T-cell (primary cell): Measurements from ENCODE around the gene C1QTNF6. TPM values are rescaled to one million over a fixed set of nuclear protein-coding genes. Genes with fewer than 3 reads are reported as not detected.

ENCODE experiments used
- ATAC-seq, 4 experiments: fragments of 200-7000 bp in 3 of 4; fragments of 150-1000 bp in 1 of 4; cut with Tn5 transposase; replicated peaks in 1 of 4; 1 replicate in 3 of 4; 2 replicates in 1 of 4; pipeline ENCODE4 v1.10.0; 2021; ENCODE audit warnings: moderate library complexity in 3 of 4, mild to moderate bottlenecking in 2 of 4, moderate number of reproducible peaks in 1 of 4
- CTCF ChIA-PET, 2 donors: fragments of 300-600 bp; sonication (Branson Sonifier 250); formaldehyde crosslinking; loops; one replicate each; lab custom pipeline; 2022; ENCODE audit warnings: antibody characterized with exemption in 2 of 2; lab: Charles Lee
- POLR2A ChIA-PET, 2 donors: fragments of 300-600 bp; sonication (Branson Sonifier 250); formaldehyde crosslinking; loops; one replicate each; lab custom pipeline; 2022; ENCODE audit warnings: antibody characterized with exemption in 2 of 2; lab: Charles Lee
- DNase-seq, 35 experiments: peaks; one replicate each; pipeline versions ENCODE4 v3.0.0 to v3.0.0-alpha.2; 2013 to 2023
- H3K27ac ChIP-seq: one replicate; pipeline ENCODE4 v1.5.1; 2013; ENCODE audit warnings: low read length
- H3K27me3 ChIP-seq, 2 experiments: replicated peaks in 1 of 2; 1 replicate in 1 of 2; 2 replicates in 1 of 2; pipeline versions ENCODE4 v1.6.1 to v1.7.0; 2013; ENCODE audit warnings: low read length in 1 of 2, mixed read lengths in 1 of 2; ENCODE audit not compliant: control insufficient read depth in 2 of 2, insufficient read depth in 2 of 2; ENCODE audit errors: extremely low read depth in 1 of 2
- H3K36me3 ChIP-seq, 2 donors: 1 replicate in 1 of 2; 2 replicates in 1 of 2; pipeline versions ENCODE4 v1.6.1 to v1.7.0; 2013; ENCODE audit warnings: low read length in 1 of 2; ENCODE audit not compliant: control insufficient read depth in 2 of 2, insufficient read depth in 1 of 2; ENCODE audit errors: extremely low read depth in 1 of 2
- H3K4me1 ChIP-seq, 2 experiments: 1 replicate in 1 of 2; 2 replicates in 1 of 2; pipeline versions ENCODE4 v1.6.1 to v1.7.0; 2013; ENCODE audit warnings: low read length in 2 of 2, mixed read lengths in 1 of 2; ENCODE audit not compliant: insufficient read depth in 2 of 2, control insufficient read depth in 1 of 2; ENCODE audit errors: extremely low read depth in 1 of 2
- H3K4me3 ChIP-seq, 2 donors: 1 replicate in 1 of 2; 2 replicates in 1 of 2; pipeline versions ENCODE4 v1.5.1 to v1.7.0; 2013; ENCODE audit warnings: mild to moderate bottlenecking in 2 of 2, low read length in 1 of 2, moderate library complexity in 1 of 2; ENCODE audit not compliant: control insufficient read depth in 1 of 2; ENCODE audit errors: extremely low read depth in 1 of 2
- H3K9me3 ChIP-seq: 2 replicates; pipeline ENCODE4 v1.7.0; 2013
- H3K27ac Mint-ChIP-seq, 2 donors: one replicate each; pipeline ENCODE4 v1.8.0; 2020 to 2021; ENCODE audit warnings: mild to moderate bottlenecking in 2 of 2, mixed read lengths in 2 of 2
- H3K27me3 Mint-ChIP-seq, 2 donors: one replicate each; pipeline ENCODE4 v1.8.0; 2021 to 2022; ENCODE audit warnings: mixed read lengths in 2 of 2
- H3K36me3 Mint-ChIP-seq: one replicate; pipeline ENCODE4 v1.8.0; 2021; ENCODE audit warnings: mixed read lengths
- H3K4me1 Mint-ChIP-seq, 3 donors: one replicate each; pipeline ENCODE4 v1.8.0; 2020 to 2022; ENCODE audit warnings: mixed read lengths in 3 of 3, mild to moderate bottlenecking in 1 of 3
- H3K4me3 Mint-ChIP-seq, 3 donors: one replicate each; pipeline ENCODE4 v1.8.0; 2020 to 2022; ENCODE audit warnings: mild to moderate bottlenecking in 3 of 3, mixed read lengths in 3 of 3, moderate library complexity in 3 of 3
- H3K9me3 Mint-ChIP-seq, 3 donors: one replicate each; pipeline ENCODE4 v1.8.0; 2020 to 2022; ENCODE audit warnings: mixed read lengths in 3 of 3
- WGBS: methylation state at CpG from one replicate; pipeline ENCODE4 v1.1.5; 2013; ENCODE audit warnings: missing lambda C conversion rate; ENCODE audit not compliant: insufficient coverage; 5-methylcytosine and 5-hydroxymethylcytosine counted together
- total RNA-seq, 35 experiments: library from RNA in 6 of 35; stranded (reverse) in 6 of 35; fragments of 120-200 nt in 1 of 35; gene quantifications; one replicate each; pipeline versions ENCODE4 v1.2.1 to v1.2.4 and lab custom pipeline; 2013 to 2026

The C1QTNF6 gene
- total RNA-seq, 5 donors from 2014 or later (not counting 1 experiment from before 2014, with no cell fraction given) = 9.0 to 26.4 (median 22.0) TPM

- H3K36me3 ChIP-seq = peaks cover 0 to 15% of the 10 kb centered on the region in 2 donors
- WGBS = no CpG with 5 or more reads among the region's 6 CpGs
- Mint-ChIP-seq H3K9me3 (peaks cover 0 to 5% (median 5%) of the 10 kb centered on the region in 3 donors), H3K27me3 (no peaks in the 10 kb centered on the region), H3K36me3 (peaks cover 22% of the 10 kb centered on the region), H3K4me3 (peak overlapping the region; percentile 65 to 70 (median 69)), H3K4me1 (peaks cover 91 to 100% (median 92%) of the 10 kb centered on the region in 3 donors), H3K27ac (peak overlapping the region; percentile 90 to 98)
- DNase-seq (peak in 1 of 35 experiments; percentile 56), ATAC-seq (peak in 1 of 4 experiments; percentile 9)
- no peaks in the 10 kb centered on the region for H3K27me3 ChIP-seq
- ChIA-PET POLR2A (interaction anchor here (0.7 to 1.0 kb wide), 2 partner anchors 10 to 26 kb away, joined by 3 to 4 read pairs; no protein-coding TSS in a partner anchor), CTCF (interaction anchor here in 1 of 2 donors (0.6 to 2.5 kb wide), 2 partner anchors 23 to 363 kb away, joined by 3 to 11 read pairs; no protein-coding TSS in a partner anchor)
- no peaks in the 10 kb centered on the region for H3K9me3 ChIP-seq
- peak overlapping the region; percentile 45 to 92 for H3K4me3 ChIP-seq
- H3K4me1 ChIP-seq = peaks cover 65 to 83% of the 10 kb centered on the region in 2 experiments
- H3K27ac ChIP-seq = peak overlapping the region; percentile 80
These were observed 31.5 kb upstream of the C1QTNF6 start for GRCh38 chr22:37219533-37219932.

- peaks cover 59 to 77% of the 10 kb centered on the region in 2 experiments for H3K4me1 ChIP-seq
- no peaks in the 10 kb centered on the region for H3K9me3 ChIP-seq
- POLR2A ChIA-PET = interaction anchor here in 1 of 2 donors (0.5 to 0.7 kb wide), 2 partner anchors 18 to 27 kb away, joined by 4 to 7 read pairs; no protein-coding TSS in a partner anchor
- Mint-ChIP-seq H3K27me3 (no peaks in the 10 kb centered on the region), H3K9me3 (peaks cover 0 to 5% (median 5%) of the 10 kb centered on the region in 3 donors), H3K4me3 (peak overlapping the region; percentile 65 to 70 (median 69)), H3K4me1 (peaks cover 85 to 100% (median 90%) of the 10 kb centered on the region in 3 donors), H3K36me3 (peaks cover 20% of the 10 kb centered on the region), H3K27ac (peak overlapping the region; percentile 90 to 98)
- peak; percentile 58 to 92 (median 77) for DNase-seq
- H3K4me3 ChIP-seq = peak overlapping the region; percentile 45 to 92
- peak overlapping the region; percentile 80 for H3K27ac ChIP-seq
- H3K36me3 ChIP-seq = peaks cover 2 to 9% of the 10 kb centered on the region in 2 donors
- no peaks in the 10 kb centered on the region for H3K27me3 ChIP-seq
- CTCF ChIA-PET = interaction anchor here in 1 of 2 donors (1.0 to 2.5 kb wide), 3 partner anchors 24 to 139 kb away, joined by 5 to 11 read pairs (median 6); no protein-coding TSS in a partner anchor
- no CpG with 5 or more reads among the region's 7 CpGs for WGBS
- ATAC-seq = peak; percentile 85 to 88 (median 87)
These were observed 30.8 kb upstream of the C1QTNF6 start for GRCh38 chr22:37218771-37219411.

- H3K4me1 Mint-ChIP-seq = peaks cover 82 to 100% (median 88%) of the 10 kb centered on the region in 3 donors
- peaks cover 4 to 5% of the 10 kb centered on the region in 2 donors for H3K36me3 ChIP-seq
- H3K4me1 ChIP-seq = peaks cover 54 to 72% of the 10 kb centered on the region in 2 experiments
- peak overlapping the region; percentile 44 to 45 for H3K4me3 ChIP-seq
- peak overlapping the region; percentile 65 to 70 (median 69) for H3K4me3 Mint-ChIP-seq
- WGBS = no CpG with 5 or more reads among the region's 6 CpGs
- H3K27ac Mint-ChIP-seq = peak overlapping the region; percentile 90 to 98
- peaks cover 18% of the 10 kb centered on the region for H3K36me3 Mint-ChIP-seq
- no peaks in the 10 kb centered on the region for H3K27me3 ChIP-seq
- H3K9me3 Mint-ChIP-seq = peaks cover 0 to 5% (median 5%) of the 10 kb centered on the region in 3 donors
- H3K27ac ChIP-seq = peak overlapping the region; percentile 80
- CTCF ChIA-PET = interaction anchor here in 1 of 2 donors (1.0 to 2.5 kb wide), 4 partner anchors 16 to 139 kb away, joined by 3 to 11 read pairs (median 6); no protein-coding TSS in a partner anchor
- no peaks in the 10 kb centered on the region for H3K27me3 Mint-ChIP-seq
- H3K9me3 ChIP-seq = no peaks in the 10 kb centered on the region
- no peak for DNase-seq
- ATAC-seq = peak in 2 of 4 experiments; percentile 0 to 2
- POLR2A ChIA-PET = no interaction called here
These were observed 30.3 kb upstream of the C1QTNF6 start for GRCh38 chr22:37218399-37218770.

- Mint-ChIP-seq H3K27ac (peak overlapping the region; percentile 22 to 39), H3K36me3 (peaks cover 15% of the 10 kb centered on the region), H3K4me1 (peaks cover 63 to 87% (median 68%) of the 10 kb centered on the region in 3 donors), H3K27me3 (no peaks in the 10 kb centered on the region), H3K4me3 (no peak overlapping the region), H3K9me3 (peaks cover 0 to 3% (median 0%) of the 10 kb centered on the region in 3 donors)
- no peak for DNase-seq
- CTCF ChIA-PET = no interaction called here
- peaks cover 3 to 13% of the 10 kb centered on the region in 2 donors for H3K36me3 ChIP-seq
- ATAC-seq = no peak
- POLR2A ChIA-PET = interaction anchor here in 1 of 2 donors (0.5 to 0.6 kb wide), 2 partner anchors 25 to 326 kb away, joined by 3 read pairs; no protein-coding TSS in a partner anchor
- WGBS = no CpG with 5 or more reads among the region's 9 CpGs
- no peak overlapping the region for H3K4me3 ChIP-seq
- H3K4me1 ChIP-seq = peaks cover 39 to 60% of the 10 kb centered on the region in 2 experiments
- no peaks in the 10 kb centered on the region for H3K9me3 ChIP-seq
- no peaks in the 10 kb centered on the region for H3K27me3 ChIP-seq
- H3K27ac ChIP-seq = no peak overlapping the region
These were observed 27.8 kb upstream of the C1QTNF6 start for GRCh38 chr22:37215890-37216289.

GRCh38 chr22:37214731-37215030, 26.6 kb upstream of the C1QTNF6 start:
- DNase-seq = no peak
- no peaks in the 10 kb centered on the region for H3K27me3 Mint-ChIP-seq
- Histone ChIP-seq H3K9me3 (no peaks in the 10 kb centered on the region), H3K4me1 (peaks cover 36 to 48% of the 10 kb centered on the region in 2 experiments), H3K27ac (no peak overlapping the region), H3K4me3 (no peak overlapping the region), H3K27me3 (no peaks in the 10 kb centered on the region), H3K36me3 (peaks cover 3 to 15% of the 10 kb centered on the region in 2 donors)
- no peak for ATAC-seq
- POLR2A ChIA-PET = no interaction called here
- peaks cover 13% of the 10 kb centered on the region for H3K36me3 Mint-ChIP-seq
- 97% methylated on average over 9 of the region's 13 CpGs for WGBS
- H3K4me3 Mint-ChIP-seq = no peak overlapping the region
- H3K4me1 Mint-ChIP-seq = peaks cover 56 to 77% (median 62%) of the 10 kb centered on the region in 3 donors
- H3K9me3 Mint-ChIP-seq = no peaks in the 10 kb centered on the region
- peak overlapping the region; percentile 4 to 69 for H3K27ac Mint-ChIP-seq
- CTCF ChIA-PET = no interaction called here

- Mint-ChIP-seq H3K9me3 (no peaks in the 10 kb centered on the region), H3K27me3 (no peaks in the 10 kb centered on the region), H3K27ac (peak overlapping the region; percentile 39 to 69), H3K36me3 (peaks cover 13% of the 10 kb centered on the region), H3K4me3 (no peak overlapping the region), H3K4me1 (peaks cover 56 to 77% (median 61%) of the 10 kb centered on the region in 3 donors)
- no peak for ATAC-seq
- Histone ChIP-seq H3K9me3 (no peaks in the 10 kb centered on the region), H3K27ac (no peak overlapping the region), H3K27me3 (no peaks in the 10 kb centered on the region), H3K36me3 (peaks cover 3 to 15% of the 10 kb centered on the region in 2 donors), H3K4me1 (peaks cover 31 to 45% of the 10 kb centered on the region in 2 experiments), H3K4me3 (no peak overlapping the region)
- ChIA-PET POLR2A (no interaction called here), CTCF (no interaction called here)
- 91% methylated on average over 8 of the region's 13 CpGs for WGBS
- DNase-seq = no peak
These were observed 26.1 kb upstream of the C1QTNF6 start for GRCh38 chr22:37213941-37214730.
